Left forelimb (tissue), 1 donor: ENCODE results near the gene TLR5.

Experiments used
- DNase-seq: peaks from one replicate; pipeline ENCODE4 v3.0.0-alpha.2; 2018; ENCODE audit warnings: low spot score

Gene TLR5

DNA sequence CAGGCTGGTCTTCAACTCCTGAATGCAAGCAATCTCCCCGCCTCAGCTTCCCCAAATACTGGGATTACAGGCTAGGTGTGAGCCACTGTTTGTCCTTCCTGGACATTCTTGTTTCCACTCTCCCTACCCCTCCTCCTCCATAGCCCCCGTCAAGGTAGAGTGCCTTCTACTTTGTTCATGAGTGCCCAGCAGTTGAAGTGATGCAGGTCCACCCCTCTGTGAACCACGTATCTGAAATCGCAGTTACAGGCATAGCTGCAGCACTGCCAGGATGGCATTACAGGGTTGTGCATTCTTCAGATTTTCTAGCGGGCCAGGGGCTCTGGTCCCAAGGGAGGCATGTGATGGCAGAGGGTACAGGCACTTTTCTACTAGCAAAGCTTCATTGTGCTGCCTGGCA, 7.4 kb upstream of the TLR5 start:
- DNase-seq, result no peak

DNA sequence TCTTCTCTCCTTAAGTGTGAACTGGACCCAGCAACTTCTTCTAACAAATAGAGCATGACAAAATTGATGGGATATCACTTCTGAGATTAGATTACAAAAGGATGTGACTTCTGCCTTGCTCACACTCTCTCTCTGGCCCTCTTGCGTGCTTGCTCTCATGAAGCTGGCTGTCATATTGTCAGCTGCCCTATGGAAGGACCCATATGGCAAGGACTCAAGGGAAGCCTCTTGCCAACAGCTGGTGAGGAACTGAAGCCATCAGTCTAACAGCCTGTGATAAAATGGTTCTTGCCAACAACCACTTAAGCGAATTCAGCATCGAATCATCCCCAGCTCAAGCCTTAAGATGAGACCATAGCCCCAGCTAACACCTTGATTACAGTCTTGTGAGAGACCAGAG, 4.8 kb upstream of the TLR5 start:
- no peak for DNase-seq

DNA sequence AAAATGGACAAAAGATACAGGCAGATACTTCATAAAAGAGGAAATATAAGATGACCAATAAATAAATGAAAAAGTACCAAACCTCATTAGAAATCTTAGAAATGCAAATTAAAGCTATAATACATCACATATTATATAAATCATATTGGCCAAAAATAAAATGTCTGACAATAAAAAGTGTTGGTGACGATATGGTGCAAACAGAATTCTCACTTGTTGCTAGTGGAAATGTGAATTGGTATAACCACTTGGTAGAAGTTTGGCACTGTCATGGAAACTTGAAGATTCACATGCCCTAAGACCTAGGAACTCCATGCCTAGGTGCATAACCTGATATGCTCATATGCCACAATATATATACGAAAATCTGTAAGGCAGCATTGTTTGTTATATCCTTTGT, 4.4 kb upstream of the TLR5 start:
- DNase-seq, result no peak

DNA sequence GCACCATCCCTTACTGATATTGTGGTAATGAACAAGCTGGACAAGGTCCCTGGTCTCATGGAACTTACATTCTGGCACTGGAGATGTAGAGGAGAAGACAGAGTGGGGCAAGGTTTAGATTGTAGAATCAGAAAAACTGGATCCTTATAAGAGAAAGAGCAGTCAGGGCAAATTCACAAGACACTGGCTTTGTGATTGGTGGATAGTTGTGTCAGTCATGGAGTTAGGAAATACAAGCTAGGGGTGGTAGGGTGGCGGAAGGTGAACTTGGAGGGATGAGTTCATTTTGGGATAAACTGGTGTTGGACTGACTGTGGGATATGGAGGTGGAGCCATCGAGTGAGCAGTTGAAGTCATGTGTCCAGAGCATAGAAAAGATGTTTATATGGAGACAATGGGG, 3.7 kb upstream of the TLR5 start:
- no peak for DNase-seq

DNA sequence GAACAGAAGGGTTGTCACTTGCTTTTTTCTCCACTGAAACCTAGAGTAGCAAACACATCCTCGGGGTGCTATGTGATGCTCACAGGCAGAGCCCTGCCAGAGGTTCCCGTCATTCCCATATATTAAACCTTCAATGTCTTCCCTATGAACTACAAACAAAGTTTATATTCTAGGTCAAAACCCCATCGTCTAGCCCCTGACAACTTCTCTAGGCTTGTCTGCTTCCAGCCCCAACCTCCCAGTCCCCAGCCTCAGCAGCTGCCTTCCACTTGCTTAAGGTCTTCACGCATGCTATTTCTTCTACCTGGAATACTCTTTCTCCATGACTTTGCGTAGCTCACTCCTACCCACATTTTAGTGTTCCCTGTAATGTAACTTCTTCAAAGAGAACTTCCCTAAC, 1.9 kb upstream of the TLR5 start:
- no peak for DNase-seq

DNA sequence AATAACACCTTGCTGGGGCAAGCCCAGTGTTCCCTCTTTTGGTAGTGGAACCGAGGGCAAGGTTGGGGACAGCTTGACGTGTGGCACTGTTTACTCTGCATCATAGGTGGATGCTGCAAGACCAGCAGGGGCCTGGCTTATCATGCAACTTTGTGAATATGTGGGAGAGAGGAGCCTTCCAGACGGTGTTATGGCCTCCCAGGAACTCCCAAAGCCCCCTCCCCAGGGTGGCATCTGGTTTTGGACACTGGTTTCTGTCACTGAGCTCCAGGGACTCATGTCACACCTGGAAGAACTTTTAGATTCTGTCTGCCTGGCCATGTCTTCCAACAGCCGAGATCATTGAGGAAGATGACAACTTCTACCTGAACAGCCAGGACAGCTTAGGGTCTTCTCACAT, 1.4 kb upstream of the TLR5 start:
- DNase-seq, result no peak

DNA sequence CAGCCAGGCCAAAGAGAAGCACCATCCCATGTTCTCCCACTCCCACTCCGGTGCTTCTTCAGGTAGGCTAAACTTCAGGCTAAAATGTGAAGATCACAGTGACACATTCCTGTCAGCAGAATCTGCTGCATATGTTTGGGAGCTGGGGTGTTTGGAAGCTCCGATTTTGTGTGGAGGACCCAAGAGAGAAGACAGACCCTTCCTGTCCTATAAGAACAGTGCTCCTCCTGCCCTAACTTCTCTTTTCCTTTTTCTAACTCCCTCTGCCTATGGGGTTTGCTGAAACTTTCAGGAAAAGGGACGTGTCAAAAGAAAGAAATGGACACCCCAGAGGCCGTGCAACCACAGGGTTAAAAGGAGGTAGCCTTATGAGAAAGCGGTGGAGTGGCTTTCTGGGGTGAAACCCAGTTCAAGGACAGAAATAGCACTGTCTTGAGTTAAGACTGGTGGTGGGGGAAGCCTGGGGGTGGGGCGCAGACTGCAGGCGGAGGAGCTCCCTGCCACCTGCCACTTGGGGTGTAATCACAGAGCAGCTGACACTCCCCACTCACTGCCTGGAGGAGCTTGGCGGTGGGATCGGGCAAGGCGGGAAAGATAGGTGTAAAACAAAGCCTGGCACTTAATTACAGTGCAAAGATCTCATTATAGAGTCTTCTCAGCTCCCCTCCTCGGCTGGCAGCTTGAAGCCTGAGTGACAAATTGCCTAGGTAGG, 645 bp upstream of the TLR5 start:
- DNase-seq, result no peak

DNA sequence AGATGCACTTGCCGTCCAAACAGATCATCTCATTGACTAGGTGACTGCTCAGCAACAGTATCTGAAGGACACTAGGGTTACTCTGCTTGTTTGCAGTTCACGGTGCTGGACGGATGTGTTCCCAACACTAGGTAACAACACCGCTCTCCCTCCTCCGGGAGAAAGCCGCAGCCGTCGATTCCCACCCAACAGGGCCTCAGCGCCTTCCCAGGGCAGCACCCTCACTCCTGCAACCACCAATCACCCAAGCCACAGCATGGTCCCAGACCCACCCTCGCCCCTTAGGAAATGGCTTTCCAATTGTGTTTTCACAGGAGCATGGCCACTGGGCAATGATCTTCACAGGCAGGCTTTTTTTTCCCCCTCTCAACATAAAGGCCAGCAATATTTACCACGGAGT, 779 bp downstream of the TLR5 start:
- no peak for DNase-seq

DNA sequence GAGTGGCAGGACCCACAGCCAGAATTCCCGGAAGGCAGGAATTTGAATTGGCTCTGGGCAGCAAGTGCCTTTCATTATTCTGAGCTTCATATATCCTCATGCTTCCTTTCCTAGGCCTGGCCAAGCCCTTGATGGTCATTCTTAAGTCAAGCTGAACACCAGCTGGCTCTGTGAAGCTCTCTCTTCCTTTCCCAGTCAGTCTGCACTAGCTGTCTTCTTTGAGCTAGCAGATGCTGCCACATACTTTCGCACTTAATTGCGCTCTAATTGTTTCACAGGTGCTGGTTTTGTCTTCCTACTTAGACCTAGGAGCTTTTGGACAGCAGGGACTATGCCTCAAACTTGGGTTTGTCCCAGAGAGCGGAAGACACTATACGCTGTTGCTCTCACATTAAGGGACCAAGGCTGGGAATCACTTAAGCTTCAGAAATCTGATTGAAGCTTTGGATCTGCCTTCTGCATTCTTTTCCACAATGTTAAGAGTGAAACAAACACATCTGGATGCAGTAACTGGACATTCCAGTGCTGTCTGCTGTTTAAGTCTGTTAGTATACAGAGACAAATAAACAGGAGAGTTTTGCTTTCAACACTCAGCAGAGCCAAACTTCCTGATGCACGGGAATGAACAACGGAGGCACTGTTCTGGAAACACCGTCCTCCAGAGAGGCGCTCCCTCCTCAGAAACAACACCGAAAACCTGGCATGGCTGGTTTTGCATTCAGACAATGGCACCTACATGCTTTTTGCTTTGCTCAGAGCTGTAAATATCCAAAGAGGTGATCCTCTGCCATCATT, 2.2 kb downstream of the TLR5 start:
- DNase-seq, result no peak

DNA sequence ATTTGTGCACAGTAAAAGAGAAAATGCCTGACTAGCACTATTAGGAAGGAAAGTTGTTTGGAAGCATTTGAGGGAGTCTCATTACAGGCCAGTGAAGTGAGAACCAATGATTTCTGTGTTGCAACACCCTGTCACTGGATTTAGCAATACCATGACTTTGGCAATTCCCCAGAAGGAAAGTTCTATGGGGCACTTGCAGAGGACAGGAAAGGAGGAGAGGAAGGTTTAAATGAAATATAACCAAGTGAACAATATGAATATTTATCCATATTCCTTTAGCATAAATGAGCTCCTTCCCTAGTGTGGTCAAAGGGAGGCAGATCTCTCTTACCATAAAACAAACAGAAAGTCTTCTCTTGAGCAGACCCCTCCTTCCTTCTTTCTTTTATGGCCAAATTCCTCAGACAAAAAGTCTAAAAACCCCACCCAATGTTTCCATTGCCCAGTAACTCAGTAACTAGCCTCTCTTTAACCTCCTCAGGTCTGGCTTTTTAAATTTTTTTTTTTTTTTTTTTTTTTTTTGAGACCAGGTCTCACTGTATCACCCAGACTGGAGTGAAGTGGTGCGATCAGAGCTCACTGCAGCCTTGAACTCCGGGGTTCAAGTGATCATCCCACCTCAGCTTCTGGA, 5.5 kb downstream of the TLR5 start:
- no peak for DNase-seq

DNA sequence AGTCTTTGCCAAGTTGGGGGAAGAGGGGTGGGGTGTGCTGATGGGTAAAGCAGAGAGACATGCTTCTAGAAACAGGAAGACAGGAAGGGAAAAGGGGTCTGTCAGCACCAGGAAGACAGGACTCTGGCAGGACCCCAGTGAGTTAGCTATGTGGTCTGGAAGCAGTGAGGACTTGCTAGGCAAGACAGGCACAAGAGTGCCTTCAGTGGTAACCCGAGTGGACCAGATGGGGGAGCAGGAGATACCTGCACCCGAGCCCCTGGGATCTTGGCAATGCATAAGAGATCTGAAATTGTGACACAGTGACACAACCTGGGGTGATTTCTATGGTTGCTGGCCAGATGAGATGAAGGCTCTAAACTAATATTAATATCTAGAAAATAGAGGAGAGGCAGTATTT, 7.0 kb downstream of the TLR5 start:
- no peak for DNase-seq

DNA sequence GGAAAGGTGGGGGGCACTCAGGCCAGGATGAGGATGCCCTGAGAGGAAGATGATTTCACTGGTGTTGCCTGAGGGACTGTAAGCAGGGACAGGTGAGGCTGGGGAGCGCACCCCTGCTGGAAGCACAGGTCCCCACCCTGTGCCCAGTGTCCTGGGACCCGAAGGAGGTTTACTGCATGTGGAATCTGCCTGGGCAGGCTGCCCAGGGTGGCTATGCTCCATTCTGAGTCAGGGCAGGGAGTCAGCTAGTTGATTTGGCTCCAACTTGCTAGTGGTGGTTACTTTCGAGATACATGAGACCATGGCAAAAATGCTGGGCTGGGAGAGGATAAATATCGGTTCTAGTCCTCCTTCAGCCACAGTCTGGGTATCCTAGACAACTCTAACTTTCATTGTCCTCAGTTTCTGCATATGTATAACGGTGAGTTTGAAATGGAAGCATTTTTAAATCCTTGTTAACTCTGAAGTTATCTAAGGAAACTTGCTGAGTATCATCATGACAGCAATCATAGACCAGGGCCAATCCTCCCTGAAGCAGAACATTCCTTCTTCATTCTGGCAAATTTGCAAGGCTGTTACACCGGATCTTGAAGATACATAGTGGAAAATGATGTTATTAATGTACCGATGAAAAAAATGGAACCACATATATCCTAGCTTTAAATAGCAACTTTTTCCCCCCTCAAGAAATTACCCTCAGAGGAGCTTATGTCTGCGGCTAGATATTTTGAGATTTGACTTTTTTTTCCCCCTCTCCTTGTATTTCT, 7.7 kb downstream of the TLR5 start:
- no peak for DNase-seq

DNA sequence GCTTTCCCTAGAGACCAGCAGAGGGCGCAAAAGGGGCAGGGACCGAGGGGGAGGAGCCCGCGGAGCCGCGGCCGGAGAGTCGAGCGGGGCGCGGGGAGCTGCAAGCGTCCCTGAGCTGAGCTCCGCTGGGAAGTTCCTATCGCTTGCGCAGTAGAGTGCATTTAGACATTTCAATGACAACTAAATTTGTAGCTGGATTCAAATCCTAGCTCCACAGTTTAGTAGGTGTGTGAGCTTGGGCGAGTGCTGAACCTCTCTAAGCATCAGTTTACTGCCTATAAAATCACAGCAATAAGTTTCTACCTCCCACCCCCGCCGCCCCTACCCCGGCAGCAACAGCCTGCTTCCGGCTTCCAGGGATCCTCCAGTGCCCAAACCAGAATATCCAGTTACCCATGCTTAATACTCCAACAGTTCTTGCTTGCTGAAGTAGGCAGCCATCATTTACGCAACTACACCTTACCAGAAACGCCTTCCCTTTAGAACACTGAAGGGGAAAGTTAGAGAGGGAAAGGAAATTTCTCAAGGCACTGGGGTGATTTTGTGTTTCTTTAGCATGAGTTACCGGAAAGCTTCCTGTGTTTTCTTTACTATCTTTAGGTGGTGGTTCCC, 9.1 kb downstream of the TLR5 start:
- peak; percentile 84 for DNase-seq

DNA sequence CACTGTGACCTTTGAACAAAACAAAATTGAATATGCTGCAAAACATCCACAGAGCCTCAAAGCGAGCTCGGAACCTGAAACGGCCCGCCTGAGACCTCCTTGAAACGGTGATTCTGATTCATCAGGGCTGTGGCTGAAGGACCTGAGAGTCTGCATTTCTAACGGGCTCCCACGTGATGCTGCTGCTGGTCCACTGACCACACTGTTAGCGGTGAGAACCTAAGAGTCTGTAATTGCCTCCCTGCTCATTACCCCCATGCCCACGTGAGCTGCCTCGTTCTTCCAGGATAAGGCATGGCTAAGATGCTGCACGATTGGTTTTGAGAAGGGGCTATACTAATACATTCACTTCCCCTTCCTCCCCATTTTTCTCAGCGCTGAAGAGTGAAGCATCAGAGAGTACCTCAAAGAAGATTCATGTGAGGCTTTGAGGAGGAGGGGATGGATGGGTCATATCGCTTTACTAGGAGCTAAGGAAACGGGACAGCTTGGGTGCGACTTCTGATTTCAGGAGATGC, 9.7 kb downstream of the TLR5 start:
- no peak for DNase-seq

DNA sequence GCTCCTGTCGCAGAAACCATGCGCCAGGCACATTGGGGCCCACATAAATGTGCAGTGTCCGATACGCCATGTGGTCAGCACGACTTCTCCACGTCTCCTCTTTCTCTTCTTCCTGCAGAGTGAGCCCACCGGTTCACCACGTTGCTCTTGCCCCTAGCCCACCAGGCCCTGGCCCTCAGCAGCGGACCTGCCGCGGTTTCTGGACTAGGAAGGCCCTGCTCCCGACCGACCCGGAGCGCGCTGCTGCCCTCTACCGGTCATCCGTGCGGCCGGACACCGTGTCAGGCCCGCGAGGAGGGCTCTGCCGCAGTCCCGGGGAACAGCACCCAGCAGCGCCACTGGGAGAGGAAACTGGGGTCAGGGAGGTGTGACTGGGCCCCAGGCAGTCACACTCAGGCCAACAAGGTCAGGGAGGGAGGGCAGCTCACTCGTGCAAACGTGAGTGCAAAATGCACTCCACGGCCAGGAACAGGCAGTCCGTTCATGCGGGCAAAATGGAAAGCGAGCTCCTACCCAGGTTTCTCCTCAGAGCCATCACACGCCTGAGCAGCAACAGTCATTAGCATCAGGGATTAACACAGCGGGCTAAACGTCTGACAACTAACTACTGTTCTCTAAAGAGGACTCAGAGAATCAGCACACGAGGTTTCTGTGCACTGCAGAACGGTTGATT, 13.7 kb downstream of the TLR5 start:
- DNase-seq, result peak; percentile 80

DNA sequence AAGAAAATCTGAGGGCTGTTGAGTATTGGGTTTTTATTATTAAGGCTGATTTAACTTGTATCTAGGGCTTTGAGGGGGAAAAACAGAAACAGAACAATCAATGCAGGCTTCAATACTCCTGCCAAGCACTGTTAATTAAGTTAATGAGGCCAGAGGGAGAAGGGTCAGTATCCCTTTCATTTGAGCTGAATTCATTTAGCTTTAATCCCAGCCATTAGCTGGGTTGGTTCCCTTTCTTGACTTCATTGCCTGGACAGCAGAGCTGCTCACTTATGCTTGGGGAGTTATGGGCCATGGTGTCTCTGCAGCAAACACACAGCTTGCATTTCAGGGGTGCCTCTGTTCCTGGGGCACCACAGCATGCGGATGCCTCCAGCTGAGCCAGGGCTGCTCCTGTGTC, 16.3 kb downstream of the TLR5 start:
- no peak for DNase-seq

DNA sequence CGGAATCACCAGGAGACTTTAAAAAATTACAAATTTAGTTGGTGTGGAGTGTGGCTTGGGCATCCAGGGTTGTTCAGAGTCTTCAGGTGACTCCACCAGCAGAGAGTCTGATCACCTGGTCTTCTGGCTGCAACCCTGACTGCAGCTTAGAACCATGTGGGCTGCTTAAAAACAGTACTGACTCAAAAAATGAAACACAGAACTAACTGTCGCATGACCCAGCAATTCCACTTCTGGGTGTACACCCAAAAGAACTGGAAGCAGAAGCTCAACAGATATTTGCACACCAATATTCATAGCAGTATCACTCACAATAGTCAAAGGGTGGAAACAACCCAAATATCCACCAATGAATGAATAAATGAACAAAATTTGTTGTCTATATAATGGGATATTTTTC, 17.3 kb downstream of the TLR5 start:
- DNase-seq, result no peak

DNA sequence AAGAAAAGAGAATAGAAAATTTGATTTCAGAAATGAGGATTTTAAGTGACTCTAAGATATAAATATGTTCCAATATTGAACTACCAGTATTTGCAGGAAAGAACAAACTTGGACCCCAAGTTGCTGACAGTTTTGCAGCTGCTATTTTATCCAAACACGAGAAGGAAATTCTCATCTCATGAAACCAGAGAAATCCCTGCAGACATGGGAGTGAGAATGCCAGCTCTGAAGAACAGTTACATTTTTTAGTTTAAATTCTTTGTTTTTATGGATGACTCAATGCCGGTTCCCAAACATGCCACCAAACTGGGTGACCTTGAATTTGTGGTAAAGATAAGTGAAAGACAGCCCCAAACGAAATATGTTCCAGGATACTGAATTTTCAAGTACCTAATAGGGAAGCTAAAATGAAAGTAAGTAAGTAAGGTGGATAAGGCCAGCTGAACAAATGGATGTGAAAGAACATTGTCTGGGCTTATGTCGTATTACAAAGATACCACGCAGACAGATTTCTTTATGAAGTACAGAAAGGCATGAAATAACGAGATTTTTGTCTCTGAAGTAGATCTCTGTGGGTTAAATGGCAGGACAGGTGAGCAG, 19.9 kb downstream of the TLR5 start:
- no peak for DNase-seq

DNA sequence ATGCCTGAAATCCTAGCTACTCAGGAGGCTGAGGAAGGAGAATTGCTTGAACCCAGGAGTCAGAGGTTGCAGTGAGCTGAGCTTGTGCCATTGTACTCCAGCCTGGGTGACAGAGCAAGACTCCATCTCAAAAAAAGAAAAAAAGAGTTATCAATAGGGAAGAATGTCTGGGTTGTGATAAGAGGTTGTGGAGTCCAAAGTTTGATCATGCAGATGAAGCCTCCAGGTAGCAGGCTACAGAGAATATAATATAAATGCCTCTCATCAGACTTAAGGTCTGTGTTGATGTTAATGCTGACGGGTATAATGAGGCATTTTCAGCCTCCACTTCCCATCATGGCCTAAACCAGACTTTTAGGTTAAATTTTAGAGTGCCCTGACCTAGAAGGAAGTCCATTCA, 24.6 kb downstream of the TLR5 start:
- DNase-seq, result no peak

DNA sequence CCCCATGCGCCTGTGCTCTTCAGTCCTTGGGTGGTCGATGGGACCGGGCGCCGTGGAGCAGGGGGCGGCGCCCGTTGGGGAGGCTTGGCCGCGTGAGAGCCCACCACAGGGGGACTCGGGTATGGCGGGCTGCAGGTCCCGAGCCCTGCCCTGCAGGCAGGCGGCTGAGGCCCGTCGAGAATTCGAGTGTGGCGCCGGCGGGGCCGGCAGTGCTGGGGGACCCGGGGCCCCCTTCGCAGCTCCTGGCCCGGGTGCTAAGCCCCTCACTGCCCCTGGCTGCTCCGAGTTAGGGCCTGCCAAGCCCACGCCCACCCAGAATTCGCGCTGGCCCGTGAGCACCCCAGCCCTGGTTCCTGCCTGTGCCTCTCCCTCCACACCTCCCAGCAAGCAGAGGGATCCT, 26.1 kb downstream of the TLR5 start:
- DNase-seq, result no peak

DNA sequence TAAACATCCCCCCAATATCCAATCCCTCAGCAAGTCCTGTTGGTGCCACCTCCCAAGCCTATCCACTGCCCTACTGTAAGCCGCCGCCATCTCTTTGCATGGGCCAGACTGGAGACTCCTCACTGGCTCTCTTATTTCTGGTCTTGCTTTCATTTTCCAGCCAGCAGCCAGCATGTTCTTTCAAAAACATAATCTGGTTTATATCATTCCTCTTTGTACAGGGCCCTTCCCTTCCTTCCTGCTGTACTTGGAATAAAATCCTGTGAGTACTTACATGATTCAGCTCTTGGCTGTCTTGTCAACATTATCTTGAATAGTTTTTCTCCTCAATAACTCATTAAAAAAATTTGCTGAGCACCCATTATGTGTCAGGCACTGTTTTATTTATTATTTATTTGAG, 28.2 kb downstream of the TLR5 start:
- DNase-seq, result no peak
